HG03469 (cell line): ENCODE measurements around the gene HDDC3.

Source experiments
- ATAC-seq: cut with Tn5 transposase; IDR thresholded peaks from one replicate; pipeline ENCODE4 v1.9.1; 2021; ENCODE audit warnings: mild to moderate bottlenecking, moderate library complexity, moderate number of reproducible peaks; ENCODE audit not compliant: unreplicated experiment

The HDDC3 gene

GRCh38 chr15:90895571-90896117 lies 36.7 kb downstream of the HDDC3 start:
- ATAC-seq: no peak

GRCh38 chr15:90893175-90894090 lies 38.9 kb downstream of the HDDC3 start:
- no peak for ATAC-seq

- ATAC-seq: no peak
Measured at GRCh38 chr15:90892498-90893174, 39.7 kb downstream of the HDDC3 start.

DNA sequence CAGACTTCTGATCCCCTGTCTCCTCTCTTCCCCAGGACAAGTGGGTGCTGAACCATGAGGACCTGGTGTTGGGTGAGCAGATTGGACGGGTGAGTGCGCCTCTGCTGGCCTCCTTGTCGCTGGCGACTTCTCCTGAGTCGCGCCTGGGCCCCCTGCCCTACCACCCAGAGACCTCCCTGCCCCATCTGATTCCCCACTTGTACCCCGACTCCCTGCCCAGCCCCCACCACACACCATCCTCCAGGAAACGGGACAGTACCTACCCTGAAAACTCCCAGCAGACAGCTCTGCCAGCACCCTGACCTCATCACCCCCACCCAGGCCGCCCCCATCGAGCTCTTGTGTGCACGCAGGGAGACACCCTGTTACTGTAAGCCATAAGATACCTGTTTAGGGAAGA lies 40.3 kb downstream of the HDDC3 start:
- ATAC-seq: no peak

DNA sequence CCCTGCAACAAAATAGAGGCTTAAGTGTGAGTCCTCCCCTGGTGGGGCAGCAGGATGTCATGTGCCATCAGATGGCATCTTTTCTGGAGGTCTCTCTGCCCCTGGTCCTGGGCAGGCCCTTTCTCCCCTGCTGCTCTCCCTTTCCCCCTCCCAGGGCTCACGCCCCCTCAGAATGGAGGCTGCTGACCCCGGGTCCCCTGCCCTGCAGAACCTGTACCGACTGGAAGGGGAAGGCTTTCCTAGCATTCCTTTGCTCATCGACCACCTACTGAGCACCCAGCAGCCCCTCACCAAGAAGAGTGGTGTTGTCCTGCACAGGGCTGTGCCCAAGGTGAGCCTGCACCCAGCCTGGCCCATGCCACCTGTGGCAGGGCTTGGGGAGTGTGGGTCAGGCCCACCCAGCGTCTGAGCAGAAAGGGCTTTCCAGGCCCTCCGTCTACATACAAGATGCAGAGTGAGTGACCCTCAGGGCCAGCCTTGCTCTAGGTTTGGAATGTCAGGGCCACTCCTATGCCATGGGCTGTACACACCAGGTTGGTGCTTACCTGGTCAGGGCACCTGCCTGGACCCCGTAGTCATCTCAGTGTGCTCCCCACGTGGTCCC lies 40.9 kb downstream of the HDDC3 start:
- no peak for ATAC-seq

GRCh38 chr15:90890839-90891238 lies 41.5 kb downstream of the HDDC3 start:
- no peak for ATAC-seq

- ATAC-seq: no peak
Measured at GRCh38 chr15:90889736-90890456, 42.5 kb downstream of the HDDC3 start.

- ATAC-seq: no peak
Measured at GRCh38 chr15:90889313-90889730, 43.0 kb downstream of the HDDC3 start.

- no peak for ATAC-seq
Measured at GRCh38 chr15:90887037-90887481, 45.3 kb downstream of the HDDC3 start.

- ATAC-seq: no peak
Measured at GRCh38 chr15:90886291-90886614, 46.1 kb downstream of the HDDC3 start.

DNA sequence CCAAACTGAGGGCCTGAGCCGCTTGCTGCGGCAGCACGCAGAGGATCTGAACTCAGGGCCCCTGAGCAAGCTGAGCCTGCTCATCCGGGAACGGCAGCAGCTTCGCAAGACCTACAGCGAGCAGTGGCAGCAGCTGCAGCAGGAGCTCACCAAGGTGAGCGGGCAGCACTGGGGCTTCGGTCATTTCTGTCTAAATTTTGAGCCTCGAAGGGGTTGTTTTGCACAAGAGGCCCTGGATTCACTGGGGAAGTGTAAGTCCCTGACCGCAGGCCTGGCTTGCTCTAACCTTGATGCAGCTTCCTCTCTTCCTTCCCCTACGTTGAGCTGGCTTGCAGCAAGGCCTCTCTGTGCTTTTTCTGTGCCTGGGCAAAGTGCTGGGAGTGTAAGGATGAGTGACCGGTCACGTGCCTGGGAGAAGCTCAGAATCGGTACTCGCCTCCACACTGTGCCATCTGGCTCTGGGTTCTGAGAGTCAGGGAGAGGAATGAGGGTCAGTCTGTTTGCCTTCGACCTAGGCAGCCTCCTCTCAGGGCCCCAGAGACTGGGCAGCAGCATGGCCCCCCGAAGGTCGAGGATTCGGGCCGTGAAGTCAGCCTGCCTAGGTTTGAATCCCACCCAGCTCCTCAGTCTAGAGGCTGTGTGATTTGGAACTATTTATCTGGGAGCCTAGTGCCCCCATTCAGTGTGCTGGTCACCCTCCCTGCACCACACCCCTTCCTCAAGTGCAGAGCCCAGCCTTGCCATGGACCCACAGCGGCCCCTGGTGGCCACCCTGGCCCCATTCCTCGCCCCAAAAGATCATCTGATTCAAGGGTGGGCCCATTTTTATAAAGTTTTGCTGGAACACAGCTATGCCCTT lies 46.7 kb downstream of the HDDC3 start:
- no peak for ATAC-seq

DNA sequence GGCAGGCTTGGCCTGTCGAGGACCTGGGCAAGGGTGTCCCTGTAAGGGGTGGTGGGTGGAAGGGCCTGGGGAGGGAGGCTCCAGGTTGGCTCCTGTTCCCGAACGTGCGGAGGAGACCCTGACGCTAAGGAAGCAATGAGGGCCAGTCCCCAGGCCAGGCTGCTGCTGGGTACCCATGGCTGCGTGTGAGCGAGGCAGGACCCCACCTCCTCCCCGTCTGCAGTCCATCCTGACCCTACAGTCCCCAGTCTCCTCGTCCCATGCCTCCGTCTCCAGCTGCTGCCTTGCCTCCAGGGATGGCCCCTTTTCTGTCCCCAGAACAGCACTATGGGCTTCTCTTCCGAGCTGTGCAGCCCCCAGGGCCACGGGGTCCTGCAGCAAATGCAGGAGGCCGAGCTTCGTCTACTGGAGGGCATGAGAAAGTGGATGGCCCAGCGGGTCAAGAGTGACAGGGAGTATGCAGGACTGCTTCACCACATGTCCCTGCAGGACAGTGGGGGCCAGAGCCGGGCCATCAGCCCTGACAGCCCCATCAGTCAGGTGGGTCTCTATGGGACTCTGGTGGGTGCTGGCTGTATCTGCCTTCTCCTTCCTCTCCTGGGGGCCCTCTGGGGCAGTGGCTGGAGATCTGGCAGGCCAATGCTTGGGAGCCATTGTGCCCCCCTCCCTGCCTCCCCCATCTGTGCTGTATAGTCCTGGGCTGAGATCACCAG lies 47.5 kb downstream of the HDDC3 start:
- no peak for ATAC-seq

DNA sequence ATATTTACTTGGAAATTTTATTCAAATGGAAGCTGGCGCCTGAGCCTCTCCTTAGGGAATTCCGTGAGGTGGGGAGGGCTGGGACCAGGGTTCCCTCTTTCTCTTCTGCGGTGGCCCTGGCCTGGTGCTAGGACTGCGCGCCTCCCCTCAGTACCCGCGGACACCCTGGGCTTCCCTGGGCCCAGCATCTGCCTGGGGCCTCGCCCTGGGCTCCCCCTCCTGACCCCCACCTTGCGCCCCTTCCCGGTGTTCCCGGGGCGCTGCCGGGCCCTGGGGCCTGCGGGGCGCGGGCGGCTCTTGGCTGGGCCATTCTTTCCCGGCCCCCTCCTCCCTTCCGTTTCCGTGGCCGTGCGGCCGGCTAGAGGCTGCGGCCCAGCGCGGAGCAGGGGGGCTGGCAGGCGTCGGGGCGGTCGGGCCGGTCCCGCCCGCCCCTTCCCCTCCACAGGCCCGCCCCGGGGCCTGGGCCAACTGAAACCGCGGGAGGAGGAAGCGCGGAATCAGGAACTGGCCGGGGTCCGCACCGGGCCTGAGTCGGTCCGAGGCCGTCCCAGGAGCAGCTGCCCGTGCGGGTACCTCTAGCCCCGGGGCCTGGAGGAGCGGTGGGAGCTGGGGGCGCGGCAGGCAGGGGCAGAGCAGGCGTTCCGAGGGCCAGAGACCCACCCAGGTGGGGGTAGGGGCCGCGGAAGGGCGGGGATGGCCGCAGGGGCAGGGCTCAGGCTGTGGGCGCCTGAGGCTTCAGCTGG lies 48.2 kb downstream of the HDDC3 start, which contains the start of gene FES:
Gene FES (plus strand): TSS at position 529 of the 743 bp plus-strand sequence. CDS start 542 bp downstream, outside the sequence.
- ATAC-seq: no peak

- no peak for ATAC-seq
Measured at GRCh38 chr15:90883526-90883975, 48.8 kb downstream of the HDDC3 start.

DNA sequence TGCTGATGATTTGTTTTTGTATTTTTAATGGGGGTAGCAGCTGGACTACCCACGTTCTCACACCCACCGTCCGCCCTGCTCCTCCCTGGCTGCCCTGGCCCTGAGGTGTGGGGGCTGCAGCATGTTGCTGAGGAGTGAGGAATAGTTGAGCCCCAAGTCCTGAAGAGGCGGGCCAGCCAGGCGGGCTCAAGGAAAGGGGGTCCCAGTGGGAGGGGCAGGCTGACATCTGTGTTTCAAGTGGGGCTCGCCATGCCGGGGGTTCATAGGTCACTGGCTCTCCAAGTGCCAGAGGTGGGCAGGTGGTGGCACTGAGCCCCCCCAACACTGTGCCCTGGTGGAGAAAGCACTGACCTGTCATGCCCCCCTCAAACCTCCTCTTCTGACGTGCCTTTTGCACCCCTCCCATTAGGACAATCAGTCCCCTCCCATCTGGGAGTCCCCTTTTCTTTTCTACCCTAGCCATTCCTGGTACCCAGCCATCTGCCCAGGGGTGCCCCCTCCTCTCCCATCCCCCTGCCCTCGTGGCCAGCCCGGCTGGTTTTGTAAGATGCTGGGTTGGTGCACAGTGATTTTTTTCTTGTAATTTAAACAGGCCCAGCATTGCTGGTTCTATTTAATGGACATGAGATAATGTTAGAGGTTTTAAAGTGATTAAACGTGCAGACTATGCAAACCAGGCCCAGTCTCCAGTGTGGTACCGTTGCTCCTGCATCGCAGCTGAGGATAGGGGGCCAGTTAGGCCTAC lies 49.4 kb downstream of the HDDC3 start:
- ATAC-seq: no peak

GRCh38 chr15:90881978-90882721 lies 50.2 kb downstream of the HDDC3 start:
- ATAC-seq: no peak
